MV-4-11 (cell line): ENCODE measurements around the gene KYNU.
A peak's percentile ranks its signal among the peaks of the same experiment; 100 is the strongest.

Source experiments
- DNase-seq: peaks from one replicate; lab custom pipeline; 2025; lab: John Stamatoyannopoulos, UW

The KYNU gene

GRCh38 chr2:142961202-142961601 is 83.7 kb downstream of the KYNU start:
- no peak for DNase-seq

- no peak for DNase-seq
Measured at GRCh38 chr2:142965443-142965842, 88.0 kb downstream of the KYNU start.

GRCh38 chr2:142966284-142966683 is 88.8 kb downstream of the KYNU start:
- DNase-seq = no peak

GRCh38 chr2:142967060-142967459 is 89.6 kb downstream of the KYNU start:
- no peak for DNase-seq

- DNase-seq = no peak
Measured at GRCh38 chr2:142973160-142973821, 95.8 kb downstream of the KYNU start.

- DNase-seq = no peak
Measured at GRCh38 chr2:142973822-142974207, 96.4 kb downstream of the KYNU start.

GRCh38 chr2:142974288-142975024 is 97.0 kb downstream of the KYNU start:
- DNase-seq = no peak

- DNase-seq = no peak
Measured at GRCh38 chr2:142975239-142975638, 97.8 kb downstream of the KYNU start.

GRCh38 chr2:142980246-142981068 is 103.0 kb downstream of the KYNU start:
- DNase-seq = peak; percentile 46

GRCh38 chr2:142981069-142981378 is 103.6 kb downstream of the KYNU start:
- DNase-seq = no peak

- no peak for DNase-seq
Measured at GRCh38 chr2:142981756-142982155, 104.3 kb downstream of the KYNU start.

GRCh38 chr2:142983174-142983573 is 105.7 kb downstream of the KYNU start:
- peak; percentile 30 for DNase-seq

- DNase-seq = no peak
Measured at GRCh38 chr2:142984657-142985056, 107.2 kb downstream of the KYNU start.

GRCh38 chr2:142987044-142987443 is 109.6 kb downstream of the KYNU start:
- DNase-seq = no peak

GRCh38 chr2:142989273-142990204 is 112.1 kb downstream of the KYNU start:
- peak; percentile 65 for DNase-seq

- DNase-seq = no peak
Measured at GRCh38 chr2:142991295-142991694, 113.8 kb downstream of the KYNU start.

- no peak for DNase-seq
Measured at GRCh38 chr2:142992840-142993239, 115.4 kb downstream of the KYNU start.

- no peak for DNase-seq
Measured at GRCh38 chr2:142993771-142994170, 116.3 kb downstream of the KYNU start.

- no peak for DNase-seq
Measured at GRCh38 chr2:142994665-142995064, 117.2 kb downstream of the KYNU start.

GRCh38 chr2:142997231-142997630 is 119.8 kb downstream of the KYNU start:
- no peak for DNase-seq

GRCh38 chr2:143000599-143000998 is 123.1 kb downstream of the KYNU start:
- DNase-seq = no peak

- DNase-seq = no peak
Measured at GRCh38 chr2:143001501-143001900, 124.0 kb downstream of the KYNU start.
